PC-3 (cell line): ENCODE data around the gene THTPA. TPM values are rescaled to one million over a fixed set of nuclear protein-coding genes. Genes with fewer than 3 reads are reported as not detected.

Experiments
- ATAC-seq: fragments of 200-7000 bp; cut with Tn5 transposase; 2 replicates; pipeline ENCODE4 v1.9.1; 2020; ENCODE audit warnings: mild to moderate bottlenecking, moderate library complexity
- BruUV-seq: library from RNA; stranded (reverse); fragments of 400-500 nt; replicated peaks from 2 replicates; lab custom pipeline; 2021; lab: Mats Ljungman, UMichigan
- CTCF ChIA-PET: fragments of 300-600 bp; sonication (Branson Sonifier 250); formaldehyde crosslinking; loops from one replicate; lab custom pipeline; 2022; ENCODE audit warnings: antibody characterized with exemption; lab: Charles Lee
- POLR2A ChIA-PET: fragments of 300-600 bp; sonication (Branson Sonifier 250); formaldehyde crosslinking; loops from one replicate; lab custom pipeline; 2022; ENCODE audit warnings: antibody characterized with exemption; ENCODE audit not compliant: unreplicated experiment; lab: Charles Lee
- DNase-seq: peaks from one replicate; pipeline ENCODE4 v3.0.0-alpha.2; 2015
- H2AFZ ChIP-seq: fragments of 300-600 bp; sonication (generic); 2 replicates; pipeline ENCODE4 v1.6.0; 2016; ENCODE audit warnings: antibody characterized with exemption, low read length
- H3F3A ChIP-seq: fragments of 300-600 bp; sonication (generic); one replicate; pipeline ENCODE4 v1.6.0; 2017; ENCODE audit warnings: antibody characterized with exemption, low read length, control low read depth, mild to moderate bottlenecking; ENCODE audit not compliant: unreplicated experiment
- H3K27ac ChIP-seq: fragments of 300-600 bp; sonication (generic); 2 replicates; pipeline ENCODE4 v1.5.1; 2016; ENCODE audit warnings: mild to moderate bottlenecking, low read length
- H3K27me3 ChIP-seq: fragments of 300-600 bp; sonication (generic); 2 replicates; pipeline ENCODE4 v1.6.1; 2016; ENCODE audit warnings: low read length, mixed read lengths
- H3K36me3 ChIP-seq: fragments of 300-600 bp; sonication (generic); 2 replicates; pipeline ENCODE4 v1.6.1; 2016; ENCODE audit warnings: low read depth, mixed run types, low read length, mixed read lengths
- H3K4me1 ChIP-seq: fragments of 300-600 bp; sonication (generic); 2 replicates; pipeline ENCODE4 v1.5.1; 2016; ENCODE audit warnings: low read length; ENCODE audit not compliant: insufficient read depth
- H3K4me2 ChIP-seq: fragments of 300-600 bp; sonication (generic); 2 replicates; pipeline ENCODE4 v1.6.0; 2016; ENCODE audit warnings: low read length
- H3K4me3 ChIP-seq: fragments of 300-600 bp; sonication (generic); 2 replicates; pipeline ENCODE4 v1.5.1; 2016; ENCODE audit warnings: mild to moderate bottlenecking, low read length, mixed read lengths
- H3K79me2 ChIP-seq: fragments of 300-600 bp; sonication (generic); 2 replicates; pipeline ENCODE4 v1.6.1; 2017; ENCODE audit warnings: low read length, mixed read lengths
- H3K9ac ChIP-seq: fragments of 300-600 bp; sonication (generic); 2 replicates; pipeline ENCODE4 v1.6.0; 2016; ENCODE audit warnings: mild to moderate bottlenecking, low read length
- H3K9me2 ChIP-seq: fragments of 300-600 bp; sonication (generic); replicated peaks from 2 replicates; pipeline ENCODE4 v1.6.1; 2016; ENCODE audit warnings: mixed run types, low read length, mixed read lengths
- H3K9me3 ChIP-seq: fragments of 300-600 bp; sonication (generic); 2 replicates; pipeline ENCODE4 v1.6.1; 2016; ENCODE audit warnings: low read length, mixed read lengths
- H4K20me1 ChIP-seq: fragments of 300-600 bp; sonication (generic); 2 replicates; pipeline ENCODE4 v1.6.1; 2016; ENCODE audit warnings: low read length, mixed read lengths
- EZH2 ChIP-seq: fragments of 300-600 bp; sonication (generic); IDR thresholded peaks from one replicate; pipeline ENCODE4 v1.6.1; 2017; ENCODE audit warnings: antibody characterized with exemption, mild to moderate bottlenecking, low read length; ENCODE audit not compliant: unreplicated experiment
- EZH2phosphoT487 ChIP-seq: fragments of 300-600 bp; sonication (generic); IDR thresholded peaks from 2 replicates; pipeline ENCODE4 v1.6.1; 2018; ENCODE audit warnings: mild to moderate bottlenecking, antibody characterized with exemption, low read length, borderline replicate concordance
- intact Hi-C: fragments of 100-400 bp; cut with micrococcal nuclease; formaldehyde crosslinking; loops from 2 replicates; pipeline ENCODE4 v1.9.0; 2023
- total RNA-seq: library from RNA; depleted of rRNA; stranded (reverse); fragments of >200 nt; gene quantifications from 2 replicates; pipeline ENCODE4 v1.2.3, GENCODE V29; 2014
- TF ChIP-seq, protein P1 (sequence below): fragments of 300-600 bp; sonication (generic); conservative IDR thresholded peaks from 2 replicates; pipeline ENCODE4 v1.5.1; 2017; ENCODE audit warnings: antibody characterized with exemption, low read depth, mild to moderate bottlenecking, low read length

THTPA gene
- total RNA-seq, 1 experiment from 2014 or later: 13.0 TPM

DNA sequence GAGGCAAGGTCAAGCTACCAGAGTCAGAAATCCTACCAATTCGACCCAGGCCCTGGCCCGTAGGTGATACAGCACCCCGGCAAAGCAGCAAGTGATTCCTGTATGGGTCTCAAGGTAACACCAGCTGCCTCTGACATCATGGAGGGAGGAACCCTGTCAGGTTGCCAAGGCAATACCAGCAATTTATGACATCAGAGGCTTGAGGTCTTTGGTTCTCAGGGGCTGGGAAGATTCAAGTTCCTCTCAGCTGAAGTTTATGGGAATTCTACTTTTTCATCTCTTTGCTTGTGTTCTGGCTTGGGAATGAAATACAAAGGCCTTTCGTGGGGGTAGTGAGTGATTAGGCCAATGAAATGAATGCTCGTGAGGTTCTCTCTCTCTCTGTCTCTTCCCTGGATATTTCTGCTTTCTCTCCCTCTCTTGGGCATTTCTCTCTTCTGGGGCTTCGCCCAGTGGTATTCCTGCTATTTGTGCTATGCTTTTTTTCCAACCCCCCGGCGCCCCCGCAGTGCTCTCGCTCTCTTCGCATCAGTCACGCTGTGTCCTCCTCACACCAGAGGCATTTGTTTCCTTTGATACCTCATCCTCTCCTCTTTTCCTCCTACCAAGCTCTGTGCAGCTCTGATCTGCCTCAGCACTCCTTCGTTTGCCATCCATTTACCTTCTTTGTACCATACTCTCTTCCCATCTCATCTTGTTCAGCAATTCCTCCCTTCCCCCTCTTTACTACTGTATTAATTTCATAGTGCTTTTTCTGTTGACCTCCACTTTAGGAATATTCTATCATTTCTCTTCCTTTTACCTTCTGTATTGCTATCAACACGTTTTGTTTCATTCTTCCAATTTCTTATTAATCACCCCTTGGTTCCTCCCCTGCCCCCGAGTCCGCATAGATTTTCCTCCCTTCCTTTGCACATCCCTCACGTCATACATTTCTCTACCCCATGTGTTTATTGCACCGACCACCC is 7.4 kb upstream of the THTPA start:
- ChIA-PET POLR2A (interaction anchor here (0.6 kb wide), 1 partner anchor 453 kb away, joined by 3 read pairs; the partner anchor contains the start of genes ACIN1 and C14orf119), CTCF (interaction anchor here (0.6 kb wide), 1 partner anchor 12 kb away, joined by 3 read pairs; no protein-coding TSS in a partner anchor)
- TF ChIP-seq, protein P1, sequence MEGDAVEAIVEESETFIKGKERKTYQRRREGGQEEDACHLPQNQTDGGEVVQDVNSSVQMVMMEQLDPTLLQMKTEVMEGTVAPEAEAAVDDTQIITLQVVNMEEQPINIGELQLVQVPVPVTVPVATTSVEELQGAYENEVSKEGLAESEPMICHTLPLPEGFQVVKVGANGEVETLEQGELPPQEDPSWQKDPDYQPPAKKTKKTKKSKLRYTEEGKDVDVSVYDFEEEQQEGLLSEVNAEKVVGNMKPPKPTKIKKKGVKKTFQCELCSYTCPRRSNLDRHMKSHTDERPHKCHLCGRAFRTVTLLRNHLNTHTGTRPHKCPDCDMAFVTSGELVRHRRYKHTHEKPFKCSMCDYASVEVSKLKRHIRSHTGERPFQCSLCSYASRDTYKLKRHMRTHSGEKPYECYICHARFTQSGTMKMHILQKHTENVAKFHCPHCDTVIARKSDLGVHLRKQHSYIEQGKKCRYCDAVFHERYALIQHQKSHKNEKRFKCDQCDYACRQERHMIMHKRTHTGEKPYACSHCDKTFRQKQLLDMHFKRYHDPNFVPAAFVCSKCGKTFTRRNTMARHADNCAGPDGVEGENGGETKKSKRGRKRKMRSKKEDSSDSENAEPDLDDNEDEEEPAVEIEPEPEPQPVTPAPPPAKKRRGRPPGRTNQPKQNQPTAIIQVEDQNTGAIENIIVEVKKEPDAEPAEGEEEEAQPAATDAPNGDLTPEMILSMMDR: no peak
- no peak for TF ChIP-seq EZH2
- TF ChIP-seq EZH2phosphoT487: no peak
- no peaks in the 10 kb centered on the region for H4K20me1 ChIP-seq
- H3K4me2 ChIP-seq: no peak overlapping the region
- no peaks in the 10 kb centered on the region for H3F3A ChIP-seq
- ATAC-seq: no peak
- no TSS peak for BruUV-seq
- no peak overlapping the region for H3K9ac ChIP-seq
- H3K9me2 ChIP-seq: no peaks in the 10 kb centered on the region
- intact Hi-C loops: no loop called here
- no peaks in the 10 kb centered on the region for H3K36me3 ChIP-seq
- DNase-seq: no peak
- no peaks in the 10 kb centered on the region for H3K9me3 ChIP-seq
- H3K79me2 ChIP-seq: peaks cover 12% of the 10 kb centered on the region
- H3K4me3 ChIP-seq: no peak overlapping the region
- H2AFZ ChIP-seq: no peak overlapping the region
- no peak overlapping the region for H3K27ac ChIP-seq
- peaks cover 8% of the 10 kb centered on the region for H3K4me1 ChIP-seq
- H3K27me3 ChIP-seq: no peaks in the 10 kb centered on the region

GRCh38 chr14:23550131-23550811 is 5.8 kb upstream of the THTPA start:
- no peaks in the 10 kb centered on the region for H3F3A ChIP-seq
- H3K4me2 ChIP-seq: peak overlapping the region; percentile 95
- DNase-seq (no peak), ATAC-seq (no peak)
- peak overlapping the region; percentile 95 for H2AFZ ChIP-seq
- no peaks in the 10 kb centered on the region for H3K9me3 ChIP-seq
- TF ChIP-seq EZH2 (no peak), EZH2phosphoT487 (no peak)
- TF ChIP-seq, protein P1: no peak
- CTCF ChIA-PET: interaction anchor here (0.6 kb wide), 1 partner anchor 244 kb away, joined by 3 read pairs; the partner anchor contains the start of gene BCL2L2
- H3K9me2 ChIP-seq: no peaks in the 10 kb centered on the region
- intact Hi-C loops: loop anchor here (10.0 kb wide), 1 partner anchor 475 kb away; no protein-coding TSS in a partner anchor
- no TSS peak for BruUV-seq
- no peaks in the 10 kb centered on the region for H3K36me3 ChIP-seq
- POLR2A ChIA-PET: no interaction called here
- H3K4me3 ChIP-seq: peak overlapping the region; percentile 97
- H3K79me2 ChIP-seq: peaks cover 12% of the 10 kb centered on the region
- H3K27me3 ChIP-seq: no peaks in the 10 kb centered on the region
- H3K4me1 ChIP-seq: peaks cover 8% of the 10 kb centered on the region
- no peak overlapping the region for H3K27ac ChIP-seq
- H4K20me1 ChIP-seq: no peaks in the 10 kb centered on the region
- H3K9ac ChIP-seq: peak overlapping the region; percentile 68; the same call in 1 of the 2 replicates
